Sigmoid colon (tissue), 4 donors: ENCODE results near the gene NAALAD2.

Experiments
- EP300 ChIP-seq, 4 donors: sonication (generic); formaldehyde crosslinking; IDR thresholded peaks; one replicate each; pipeline ENCODE4 v1.6.1; 2017; ENCODE audit warnings: antibody characterized with exemption in 4 of 4
- POLR2A ChIP-seq, 2 donors: fragments of 450-650 bp; IDR thresholded peaks; one replicate each; pipeline ENCODE4 v1.6.1; 2016; ENCODE audit warnings: antibody characterized with exemption in 2 of 2, mild to moderate bottlenecking in 2 of 2, moderate library complexity in 2 of 2
- TF ChIP-seq, protein P1 (sequence below), 4 experiments: fragments of 450-650 bp in 3 of 4; fragments of 200-600 bp in 1 of 4; IDR thresholded peaks; one replicate each; pipeline ENCODE4 v1.5.1; 2016 to 2019; ENCODE audit warnings: antibody characterized with exemption in 4 of 4, mild to moderate bottlenecking in 3 of 4, moderate library complexity in 2 of 4

DNA sequence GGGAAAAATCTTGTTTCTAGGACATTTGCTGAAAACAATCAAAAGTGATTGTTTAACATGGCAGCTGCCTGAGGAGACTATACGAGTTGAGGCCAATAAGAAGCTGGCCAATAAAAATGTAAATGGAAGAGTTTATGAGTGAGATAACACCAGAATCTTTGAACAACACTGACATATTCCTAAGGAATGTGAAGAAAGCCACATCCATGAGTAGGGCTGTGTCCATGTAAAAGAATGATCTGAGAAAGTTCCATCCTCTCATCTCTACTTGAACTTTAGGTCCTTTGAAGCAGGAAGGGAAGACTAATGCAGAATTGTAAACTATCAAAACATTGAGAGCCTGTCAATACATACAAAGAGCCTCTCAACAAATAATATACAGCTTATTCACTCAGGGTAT, 95.3 kb downstream of the NAALAD2 start:
- TF ChIP-seq POLR2A (IDR thresholded peaks at IDR 0.05) (no peak), EP300 (IDR thresholded peaks at IDR 0.05) (no peak)
- TF ChIP-seq, protein P1, sequence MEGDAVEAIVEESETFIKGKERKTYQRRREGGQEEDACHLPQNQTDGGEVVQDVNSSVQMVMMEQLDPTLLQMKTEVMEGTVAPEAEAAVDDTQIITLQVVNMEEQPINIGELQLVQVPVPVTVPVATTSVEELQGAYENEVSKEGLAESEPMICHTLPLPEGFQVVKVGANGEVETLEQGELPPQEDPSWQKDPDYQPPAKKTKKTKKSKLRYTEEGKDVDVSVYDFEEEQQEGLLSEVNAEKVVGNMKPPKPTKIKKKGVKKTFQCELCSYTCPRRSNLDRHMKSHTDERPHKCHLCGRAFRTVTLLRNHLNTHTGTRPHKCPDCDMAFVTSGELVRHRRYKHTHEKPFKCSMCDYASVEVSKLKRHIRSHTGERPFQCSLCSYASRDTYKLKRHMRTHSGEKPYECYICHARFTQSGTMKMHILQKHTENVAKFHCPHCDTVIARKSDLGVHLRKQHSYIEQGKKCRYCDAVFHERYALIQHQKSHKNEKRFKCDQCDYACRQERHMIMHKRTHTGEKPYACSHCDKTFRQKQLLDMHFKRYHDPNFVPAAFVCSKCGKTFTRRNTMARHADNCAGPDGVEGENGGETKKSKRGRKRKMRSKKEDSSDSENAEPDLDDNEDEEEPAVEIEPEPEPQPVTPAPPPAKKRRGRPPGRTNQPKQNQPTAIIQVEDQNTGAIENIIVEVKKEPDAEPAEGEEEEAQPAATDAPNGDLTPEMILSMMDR (IDR thresholded peaks at IDR 0.05) = no peak
